GM06990 (cell line): ENCODE measurements around the gene GSE1.

Experiments used
- DNase-seq: peaks from one replicate; pipeline ENCODE4 v3.0.0-alpha.2; 2011; ENCODE audit not compliant: insufficient read length; ENCODE audit errors: extremely low read depth
- H3K27me3 ChIP-seq: replicated peaks from 2 replicates; pipeline ENCODE4 v1.6.0; 2011; ENCODE audit warnings: low read length; ENCODE audit not compliant: control insufficient read depth, insufficient read depth
- H3K36me3 ChIP-seq: 2 replicates; pipeline ENCODE4 v1.5.1; 2011; ENCODE audit warnings: low read length; ENCODE audit not compliant: control insufficient read depth, insufficient read depth
- H3K4me3 ChIP-seq: replicated peaks from 2 replicates; pipeline ENCODE4 v1.5.1; 2011; ENCODE audit warnings: low read depth, mild to moderate bottlenecking, control low read depth, low read length
- CTCF ChIP-seq: IDR thresholded peaks from 2 replicates; pipeline ENCODE4 v1.5.1; 2011; ENCODE audit warnings: low read length, control low read depth, mild to moderate bottlenecking, inconsistent platforms; ENCODE audit not compliant: insufficient read depth, poor library complexity, severe bottlenecking

GSE1 gene

GRCh38 chr16:85697431-85697830 is 84.3 kb downstream of the GSE1 start:
- no peak for TF ChIP-seq CTCF
- Histone ChIP-seq H3K4me3 (no peak overlapping the region), H3K36me3 (no peaks in the 10 kb centered on the region), H3K27me3 (no peaks in the 10 kb centered on the region; the same call in 1 of the 2 replicates)
- no peak for DNase-seq

- TF ChIP-seq CTCF: no peak
- Histone ChIP-seq H3K27me3 (no peaks in the 10 kb centered on the region; the same call in 1 of the 2 replicates), H3K4me3 (no peak overlapping the region)
These were observed 85.4 kb downstream of the GSE1 start for GRCh38 chr16:85698459-85698891.

GRCh38 chr16:85698935-85699558 is 85.9 kb downstream of the GSE1 start:
- TF ChIP-seq CTCF: no peak
- Histone ChIP-seq H3K27me3 (no peaks in the 10 kb centered on the region; the same call in 1 of the 2 replicates), H3K36me3 (no peaks in the 10 kb centered on the region), H3K4me3 (no peak overlapping the region)
- DNase-seq: no peak

More at GRCh38 chr16:85698459-85698891, 85.4 kb downstream of the GSE1 start:
- no peak for DNase-seq
- no peaks in the 10 kb centered on the region for H3K36me3 ChIP-seq

GRCh38 chr16:85699628-85700027 is 86.5 kb downstream of the GSE1 start:
- TF ChIP-seq CTCF: no peak
- no peaks in the 10 kb centered on the region; the same call in 1 of the 2 replicates for H3K27me3 ChIP-seq
- no peak overlapping the region for H3K4me3 ChIP-seq
- no peaks in the 10 kb centered on the region for H3K36me3 ChIP-seq
- DNase-seq: no peak

- TF ChIP-seq CTCF: no peak
- H3K4me3 ChIP-seq: no peak overlapping the region
- DNase-seq: no peak
These were observed 90.9 kb downstream of the GSE1 start for GRCh38 chr16:85704011-85704410.

More at GRCh38 chr16:85704011-85704410, 90.9 kb downstream of the GSE1 start:
- no peaks in the 10 kb centered on the region for H3K27me3 ChIP-seq
- peaks cover 2% of the 10 kb centered on the region; the same call in 1 of the 2 replicates for H3K36me3 ChIP-seq
